ENCODE results near the gene ACYP2. TPM values are rescaled to one million over a fixed set of nuclear protein-coding genes. Genes with fewer than 3 reads are reported as not detected.

ACYP2 gene
- total RNA-seq, 1 experiment from 2014 or later = 22.8 TPM

Small RNA genes within 50 kb of the gene (small RNA-seq; reads per million reads assigned to genes)
- not detected for gene RNU7-172P

Other genes with a start within 250 kb of the ACYP2 start
- gene PSME4, start 144.6 kb upstream of the ACYP2 start, total RNA-seq (2014; rRNA removed; shearing (Covaris generic); ENCODE audit: low replicate concordance) = 40.2 and 67.5 TPM in 2 replicates
- 0.60 TPM in 1 of 2 replicates, not detected in the other for gene TSPYL6, start 140.6 kb downstream of the ACYP2 start, total RNA-seq (2014; rRNA removed; shearing (Covaris generic); ENCODE audit: low replicate concordance)

Data from Karpas-422 (cell line).